Activated CD8-positive, alpha-beta memory T cell treated with anti-CD3 and anti-CD28 coated beads, Interleukin-2, amount 50 U/mL, for 24 hours (primary cell): Measurements from ENCODE around the gene WFDC1.

Experiments used
- DNase-seq: peaks from one replicate; pipeline ENCODE4 v3.0.0-alpha.2; 2020; ENCODE audit errors: extremely low read depth

Gene WFDC1

GRCh38 chr16:84302111-84302954 is 7.7 kb downstream of the WFDC1 start:
- no peak for DNase-seq

- no peak for DNase-seq
These were observed 8.3 kb downstream of the WFDC1 start for GRCh38 chr16:84303023-84303422.

- no peak for DNase-seq
These were observed 8.8 kb downstream of the WFDC1 start for GRCh38 chr16:84303516-84303915.

GRCh38 chr16:84306564-84306963 is 11.9 kb downstream of the WFDC1 start:
- DNase-seq, result no peak

- DNase-seq, result no peak
These were observed 12.7 kb downstream of the WFDC1 start for GRCh38 chr16:84307209-84307954.

- DNase-seq, result no peak
These were observed 13.4 kb downstream of the WFDC1 start for GRCh38 chr16:84308120-84308519.

- DNase-seq, result no peak
These were observed 16.0 kb downstream of the WFDC1 start for GRCh38 chr16:84310642-84311041.

GRCh38 chr16:84312783-84313382 is 18.2 kb downstream of the WFDC1 start:
- DNase-seq, result no peak

GRCh38 chr16:84313921-84314320 is 19.2 kb downstream of the WFDC1 start:
- DNase-seq, result no peak

GRCh38 chr16:84314373-84314772 is 19.7 kb downstream of the WFDC1 start:
- DNase-seq, result no peak

GRCh38 chr16:84314814-84315213 is 20.1 kb downstream of the WFDC1 start:
- no peak for DNase-seq

GRCh38 chr16:84315422-84315821 is 20.7 kb downstream of the WFDC1 start:
- no peak for DNase-seq

- no peak for DNase-seq
These were observed 23.7 kb downstream of the WFDC1 start for GRCh38 chr16:84318091-84318975.

GRCh38 chr16:84319146-84319760 is 24.6 kb downstream of the WFDC1 start:
- DNase-seq, result no peak

GRCh38 chr16:84320511-84320910 is 25.8 kb downstream of the WFDC1 start:
- no peak for DNase-seq

GRCh38 chr16:84321932-84322331 is 27.3 kb downstream of the WFDC1 start:
- DNase-seq, result no peak

GRCh38 chr16:84322749-84323148 is 28.1 kb downstream of the WFDC1 start:
- DNase-seq, result no peak

GRCh38 chr16:84323606-84324005 is 28.9 kb downstream of the WFDC1 start:
- DNase-seq, result no peak

- no peak for DNase-seq
These were observed 30.0 kb downstream of the WFDC1 start for GRCh38 chr16:84324434-84325262.

- no peak for DNase-seq
These were observed 31.9 kb downstream of the WFDC1 start for GRCh38 chr16:84326545-84326944.
